HL-60 (cell line): ENCODE data around the gene CSRNP2.

Experiments
- CTCF ChIP-seq: IDR thresholded peaks from one replicate; pipeline ENCODE4 v1.5.1; 2011; ENCODE audit warnings: low read length, control low read depth, inconsistent platforms; ENCODE audit not compliant: insufficient read depth
- GABPA ChIP-seq: IDR thresholded peaks from 2 replicates; pipeline ENCODE4 v1.6.1; 2012; ENCODE audit warnings: low read depth
- POLR2AphosphoS5 ChIP-seq: IDR thresholded peaks from 2 replicates; pipeline ENCODE4 v1.6.1; 2012; ENCODE audit warnings: low read depth
- SPI1 ChIP-seq: IDR thresholded peaks from 2 replicates; pipeline ENCODE4 v1.6.1; 2012; ENCODE audit warnings: low read depth, mild to moderate bottlenecking, borderline replicate concordance

- TF ChIP-seq CTCF (no peak), POLR2AphosphoS5 (no peak), SPI1 (no peak), GABPA (no peak)
These were observed 39.4 kb upstream of the CSRNP2 start for GRCh38 chr12:51122844-51123243.
